Calu3 (cell line): Measurements from ENCODE around the gene CBARP. TPM values are rescaled to one million over a fixed set of nuclear protein-coding genes. Genes with fewer than 3 reads are reported as not detected.

Experiments
- BruUV-seq: library from RNA; stranded (reverse); fragments of 400-500 nt; replicated peaks from 2 replicates; lab custom pipeline; 2021; lab: Mats Ljungman, UMichigan
- CTCF ChIA-PET: fragments of 300-600 bp; sonication (Branson Sonifier 250); formaldehyde crosslinking; loops from one replicate; lab custom pipeline; 2022; ENCODE audit warnings: antibody characterized with exemption; lab: Charles Lee
- DNase-seq: peaks from one replicate; pipeline ENCODE4 v3.0.0; 2022
- H3K27ac Mint-ChIP-seq: one replicate; pipeline ENCODE4 v1.8.0; 2022; ENCODE audit warnings: mixed read lengths; ENCODE audit not compliant: unreplicated experiment
- H3K27me3 Mint-ChIP-seq: one replicate; pipeline ENCODE4 v1.8.0; 2022; ENCODE audit warnings: mixed read lengths; ENCODE audit not compliant: unreplicated experiment
- H3K36me3 Mint-ChIP-seq: one replicate; pipeline ENCODE4 v1.8.0; 2022; ENCODE audit warnings: mild to moderate bottlenecking, moderate library complexity, mixed read lengths; ENCODE audit not compliant: insufficient read depth, unreplicated experiment
- H3K4me1 Mint-ChIP-seq: one replicate; pipeline ENCODE4 v1.8.0; 2022; ENCODE audit warnings: mild to moderate bottlenecking, low read depth, mixed read lengths; ENCODE audit not compliant: unreplicated experiment
- H3K4me3 Mint-ChIP-seq: one replicate; pipeline ENCODE4 v1.8.0; 2022; ENCODE audit warnings: mild to moderate bottlenecking, low read depth, moderate library complexity, mixed read lengths; ENCODE audit not compliant: unreplicated experiment
- H3K9me3 Mint-ChIP-seq: one replicate; pipeline ENCODE4 v1.8.0; 2022; ENCODE audit warnings: low read depth, mixed read lengths; ENCODE audit not compliant: unreplicated experiment
- CTCF ChIP-seq: fragments of 200-600 bp; IDR thresholded peaks from one replicate; pipeline ENCODE4 v1.8.0; 2022; ENCODE audit warnings: antibody characterized with exemption; ENCODE audit not compliant: unreplicated experiment
- intact Hi-C: fragments of 100-400 bp; cut with micrococcal nuclease; formaldehyde crosslinking; loops from one replicate; pipeline ENCODE4 v1.10.0; 2022; ENCODE audit not compliant: unreplicated experiment
- total RNA-seq: library from RNA; stranded (reverse); gene quantifications from 2 replicates; pipeline ENCODE4 v1.2.3, GENCODE V29; 2022

Gene CBARP
- total RNA-seq, 1 experiment from 2014 or later = 4.2 TPM

- no peak for DNase-seq
- H3K27me3 Mint-ChIP-seq = no peaks in the 10 kb centered on the region
- H3K36me3 Mint-ChIP-seq = peaks cover 93% of the 10 kb centered on the region
- BruUV-seq = no TSS peak
- CTCF ChIA-PET = interaction anchor here (1.4 to 1.7 kb wide), 3 partner anchors 8 to 12 kb away, joined by 6 to 9 read pairs (median 9); no protein-coding TSS in a partner anchor
- no peaks in the 10 kb centered on the region for H3K9me3 Mint-ChIP-seq
- no peak for TF ChIP-seq CTCF
- peak overlapping the region; percentile 88 for H3K4me3 Mint-ChIP-seq
- H3K27ac Mint-ChIP-seq = no peak overlapping the region
- intact Hi-C loops = no loop called here
- H3K4me1 Mint-ChIP-seq = peaks cover 8% of the 10 kb centered on the region
Observed at GRCh38 chr19:1254081-1254527, 16.3 kb upstream of the CBARP start.

- Mint-ChIP-seq H3K27ac (peak overlapping the region; percentile 44), H3K9me3 (no peaks in the 10 kb centered on the region), H3K27me3 (no peaks in the 10 kb centered on the region), H3K36me3 (peaks cover 93% of the 10 kb centered on the region), H3K4me1 (peaks cover 8% of the 10 kb centered on the region), H3K4me3 (peak overlapping the region; percentile 88)
- peak; percentile 53 for DNase-seq
- no TSS peak for BruUV-seq
- no peak for TF ChIP-seq CTCF
- intact Hi-C loops = no loop called here
- CTCF ChIA-PET = interaction anchor here (1.4 to 1.7 kb wide), 3 partner anchors 8 to 13 kb away, joined by 6 to 9 read pairs (median 9); no protein-coding TSS in a partner anchor
Observed at GRCh38 chr19:1253514-1254080, 15.8 kb upstream of the CBARP start.

GRCh38 chr19:1252821-1253513, 15.2 kb upstream of the CBARP start:
- intact Hi-C loops = no loop called here
- Mint-ChIP-seq H3K36me3 (peaks cover 91% of the 10 kb centered on the region), H3K27me3 (no peaks in the 10 kb centered on the region), H3K27ac (peak overlapping the region; percentile 93), H3K9me3 (no peaks in the 10 kb centered on the region), H3K4me3 (peak overlapping the region; percentile 88), H3K4me1 (peaks cover 7% of the 10 kb centered on the region)
- peak; percentile 73 for DNase-seq
- CTCF ChIA-PET = interaction anchor here (0.6 to 1.7 kb wide), 5 partner anchors 9 to 495 kb away, joined by 3 to 9 read pairs (median 6); no protein-coding TSS in a partner anchor
- TF ChIP-seq CTCF = no peak
- BruUV-seq = no TSS peak

- peaks cover 84% of the 10 kb centered on the region for H3K36me3 Mint-ChIP-seq
- DNase-seq = peak; percentile 78
- no peak for TF ChIP-seq CTCF
- no peaks in the 10 kb centered on the region for H3K27me3 Mint-ChIP-seq
- no peaks in the 10 kb centered on the region for H3K9me3 Mint-ChIP-seq
- H3K4me3 Mint-ChIP-seq = peak overlapping the region; percentile 88
- no TSS peak for BruUV-seq
- peaks cover under 1% of the 10 kb centered on the region for H3K4me1 Mint-ChIP-seq
- intact Hi-C loops = no loop called here
- peak overlapping the region; percentile 93 for H3K27ac Mint-ChIP-seq
- CTCF ChIA-PET = interaction anchor here (0.7 to 1.7 kb wide), 3 partner anchors 8 to 495 kb away, joined by 3 to 9 read pairs (median 9); no protein-coding TSS in a partner anchor
Observed at GRCh38 chr19:1252221-1252820, 14.5 kb upstream of the CBARP start.
